GM19043 (cell line): ENCODE measurements around the gene CPNE2.
"Not testable (repeated sequence)": the region's sequence is repeated elsewhere in the genome, so short reads cannot be mapped to it uniquely, and the experiment has no call there.

Source experiments
- ATAC-seq: cut with Tn5 transposase; IDR thresholded peaks from one replicate; pipeline ENCODE4 v1.9.1; 2021; ENCODE audit warnings: low read depth; ENCODE audit not compliant: unreplicated experiment

CPNE2 gene

GRCh38 chr16:57069053-57069452, 23.3 kb upstream of the CPNE2 start:
- ATAC-seq, result no peak

DNA sequence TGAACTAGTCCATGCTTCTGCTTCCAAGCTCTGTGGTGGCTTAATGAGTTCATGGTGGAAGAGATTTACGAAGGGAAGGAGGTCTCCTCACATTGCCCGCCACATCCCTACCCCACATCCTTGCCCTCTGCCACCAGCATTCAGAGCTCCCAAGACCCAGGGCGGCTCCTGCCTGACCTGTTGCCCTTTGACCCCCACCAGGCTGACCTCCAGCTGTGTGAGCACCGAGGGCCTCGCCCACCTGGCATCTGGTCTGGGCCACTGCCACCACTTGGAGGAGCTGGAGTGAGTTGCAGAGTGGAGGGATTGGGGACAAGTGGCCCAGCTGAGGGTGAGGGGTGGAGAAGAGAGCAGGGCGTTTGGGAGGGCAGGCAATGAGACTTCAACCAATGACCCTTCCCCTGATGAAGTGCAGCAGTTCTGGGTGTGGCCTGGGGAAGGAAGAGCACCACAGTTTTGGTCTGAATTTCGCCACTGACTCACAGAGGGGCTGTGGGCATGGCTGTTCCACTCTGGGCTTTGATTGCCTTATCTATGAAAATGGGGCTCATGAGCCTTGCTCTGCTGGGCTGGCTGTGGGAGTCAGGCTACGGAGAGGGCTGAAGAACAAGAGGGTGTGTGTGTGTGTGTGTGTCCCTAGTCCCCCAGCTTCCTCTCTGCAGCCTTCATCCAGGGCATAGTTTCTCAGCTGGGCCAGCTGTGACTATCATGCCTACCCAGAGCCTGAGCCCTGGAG, 22.6 kb upstream of the CPNE2 start:
- ATAC-seq, result no peak

GRCh38 chr16:57070424-57070823, 22.0 kb upstream of the CPNE2 start:
- no peak for ATAC-seq

- ATAC-seq, result not testable (repeated sequence)
Observed at GRCh38 chr16:57071081-57071732, 21.2 kb upstream of the CPNE2 start.

DNA sequence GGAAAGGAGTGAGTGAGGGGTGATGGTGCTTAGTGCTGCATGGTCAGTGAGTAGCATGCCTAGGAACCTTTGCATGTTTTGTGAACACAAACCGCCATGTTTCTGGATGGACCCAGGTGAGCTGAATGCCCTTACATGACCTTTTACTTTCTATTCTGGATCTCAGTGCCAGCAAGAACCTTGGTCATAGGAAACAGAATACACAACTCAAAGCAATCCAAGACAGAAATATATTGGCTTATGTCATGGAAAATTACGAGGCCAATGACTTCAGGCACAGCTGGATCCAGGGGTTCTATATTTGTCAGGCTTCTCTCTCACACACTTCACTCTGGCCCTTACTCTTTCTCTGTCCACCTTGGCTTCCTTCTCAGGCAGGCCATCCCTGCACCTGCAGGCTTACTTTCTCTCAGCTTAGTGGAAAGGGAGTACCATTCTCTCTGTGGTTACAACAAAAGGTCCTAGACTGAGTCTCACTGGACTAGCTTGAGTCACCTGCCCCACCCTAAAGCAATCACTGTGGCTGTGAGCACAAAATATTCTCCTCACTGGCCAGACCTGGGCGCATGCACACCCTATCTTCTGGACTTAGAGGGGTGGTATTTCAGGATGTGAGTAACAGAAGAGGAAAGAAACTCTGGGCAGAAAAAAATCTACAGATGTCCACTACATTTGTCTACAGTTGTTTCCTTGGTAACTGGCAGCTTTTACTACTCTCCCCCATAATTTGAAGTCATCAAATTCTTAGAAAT, 20.4 kb upstream of the CPNE2 start:
- ATAC-seq, result no peak

DNA sequence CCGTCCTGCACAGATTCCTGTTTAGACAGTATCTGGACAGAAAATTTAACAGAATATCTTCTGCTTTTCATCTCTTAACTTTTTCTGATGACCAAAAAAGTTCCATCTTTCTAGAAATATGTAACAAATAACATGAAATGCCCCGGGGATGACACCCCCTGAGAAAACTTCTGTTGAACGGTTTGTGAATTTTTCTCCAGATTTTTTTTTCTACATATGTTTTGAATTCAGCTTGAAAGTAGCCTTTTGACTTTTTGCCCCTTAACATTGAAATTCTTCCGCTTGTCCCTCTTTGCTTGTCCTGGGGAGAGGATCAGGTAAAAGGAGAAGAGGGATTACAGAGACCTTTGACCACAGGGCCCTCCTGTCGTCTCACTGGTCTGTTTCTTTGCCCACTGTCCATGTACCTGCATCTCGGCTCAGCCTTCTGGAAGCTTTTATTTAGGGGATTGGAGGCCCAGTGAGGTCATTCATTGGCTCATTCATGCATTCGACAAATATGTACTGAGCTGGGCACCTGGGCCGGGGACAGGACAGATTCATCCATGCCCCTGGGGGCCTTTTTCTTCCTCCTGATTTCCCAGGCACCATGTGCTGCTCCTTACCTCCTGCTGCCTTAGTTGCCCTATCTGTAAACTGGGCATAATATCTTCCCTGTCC, 19.6 kb upstream of the CPNE2 start:
- no peak for ATAC-seq

- ATAC-seq, result no peak
Observed at GRCh38 chr16:57077714-57078113, 14.7 kb upstream of the CPNE2 start.

GRCh38 chr16:57081744-57082143, 10.6 kb upstream of the CPNE2 start:
- ATAC-seq, result no peak

DNA sequence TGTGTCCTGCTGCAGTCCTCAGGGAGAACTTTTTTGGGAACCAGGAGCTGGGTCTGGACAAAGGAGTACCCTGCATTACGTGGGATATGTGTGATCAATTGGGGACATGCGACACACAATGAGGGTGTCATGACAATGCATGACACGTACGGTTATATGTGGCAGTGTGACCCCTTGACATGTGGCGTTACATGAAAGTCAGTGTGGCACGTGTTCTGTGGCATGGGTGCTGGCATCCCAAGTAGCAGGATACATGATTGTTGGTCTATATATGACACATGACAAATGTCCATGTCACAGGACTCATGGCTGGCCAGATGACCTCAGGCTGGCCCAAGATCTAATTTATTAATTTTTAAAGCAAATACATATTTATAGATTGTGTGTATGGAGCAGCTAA, 9.7 kb upstream of the CPNE2 start:
- no peak for ATAC-seq

DNA sequence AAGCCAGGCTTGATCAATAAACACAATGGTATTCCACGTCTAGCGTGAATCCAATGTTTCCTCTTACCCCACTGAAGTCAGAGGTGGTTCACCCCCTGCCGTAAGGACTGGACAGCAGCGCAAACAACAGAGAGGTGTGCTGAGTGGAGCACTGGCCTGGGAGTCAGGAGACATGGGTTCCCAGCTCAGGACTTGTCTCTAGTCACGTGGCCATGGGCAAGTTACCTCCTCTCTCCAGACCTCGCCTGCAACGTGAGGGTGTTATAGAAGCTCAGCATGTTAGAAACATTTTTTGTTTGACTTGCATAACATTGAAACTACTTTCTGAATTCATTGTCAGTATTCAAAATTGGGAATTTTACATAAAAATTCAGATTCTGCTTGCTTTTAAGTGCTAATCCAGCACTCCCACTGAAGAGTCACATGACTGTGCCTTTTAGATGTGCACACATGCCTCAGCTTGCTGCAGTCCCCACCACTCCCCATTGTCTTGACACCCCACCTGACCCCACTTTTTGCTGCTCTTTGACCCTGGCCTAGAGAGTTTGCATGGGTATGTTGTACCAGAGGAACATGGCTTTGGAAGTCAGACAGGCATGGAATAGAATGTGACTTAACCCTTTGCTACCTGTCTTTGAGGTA, 8.8 kb upstream of the CPNE2 start:
- no peak for ATAC-seq

- no peak for ATAC-seq
Observed at GRCh38 chr16:57084257-57084770, 8.1 kb upstream of the CPNE2 start.

DNA sequence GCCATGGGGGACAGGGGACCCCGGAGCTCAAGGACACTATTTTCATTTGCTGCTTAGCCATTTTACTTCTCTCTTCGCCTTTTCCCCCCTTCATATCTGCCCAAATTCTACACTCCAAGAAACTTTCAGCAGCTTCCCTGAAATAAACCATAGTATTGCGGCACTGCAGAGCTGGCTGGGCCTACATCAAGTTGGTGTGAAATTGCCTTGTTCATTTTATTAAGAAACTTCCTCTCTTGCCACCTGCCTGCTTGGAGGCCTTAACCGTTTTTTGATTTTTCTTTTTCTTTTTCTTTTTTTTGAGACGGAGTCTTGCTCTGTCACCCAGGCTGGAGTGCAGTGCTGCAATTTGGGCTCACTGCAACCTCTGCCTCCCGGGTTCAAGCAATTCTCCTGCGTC, 7.4 kb upstream of the CPNE2 start:
- ATAC-seq, result no peak

- no peak for ATAC-seq
Observed at GRCh38 chr16:57087003-57087402, 5.4 kb upstream of the CPNE2 start.

DNA sequence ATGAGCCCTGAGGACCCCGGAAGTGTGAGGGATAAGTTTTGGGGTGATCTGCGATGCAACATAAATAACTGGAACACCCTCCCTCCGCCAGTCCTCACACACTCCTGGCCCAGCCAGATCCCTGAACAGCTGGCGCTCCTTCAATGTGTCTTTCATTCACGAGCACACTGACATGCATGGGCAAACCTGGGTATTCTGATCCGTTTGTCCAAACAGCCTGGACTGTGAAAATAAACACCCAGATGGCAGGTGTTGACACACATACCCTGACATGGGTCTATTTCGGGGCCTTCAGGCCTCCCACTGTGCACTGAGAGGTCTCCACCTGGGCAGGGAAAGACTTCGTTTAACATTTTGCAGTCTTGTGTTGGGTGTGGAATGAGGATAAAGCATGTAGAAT, 3.0 kb upstream of the CPNE2 start:
- no peak for ATAC-seq

DNA sequence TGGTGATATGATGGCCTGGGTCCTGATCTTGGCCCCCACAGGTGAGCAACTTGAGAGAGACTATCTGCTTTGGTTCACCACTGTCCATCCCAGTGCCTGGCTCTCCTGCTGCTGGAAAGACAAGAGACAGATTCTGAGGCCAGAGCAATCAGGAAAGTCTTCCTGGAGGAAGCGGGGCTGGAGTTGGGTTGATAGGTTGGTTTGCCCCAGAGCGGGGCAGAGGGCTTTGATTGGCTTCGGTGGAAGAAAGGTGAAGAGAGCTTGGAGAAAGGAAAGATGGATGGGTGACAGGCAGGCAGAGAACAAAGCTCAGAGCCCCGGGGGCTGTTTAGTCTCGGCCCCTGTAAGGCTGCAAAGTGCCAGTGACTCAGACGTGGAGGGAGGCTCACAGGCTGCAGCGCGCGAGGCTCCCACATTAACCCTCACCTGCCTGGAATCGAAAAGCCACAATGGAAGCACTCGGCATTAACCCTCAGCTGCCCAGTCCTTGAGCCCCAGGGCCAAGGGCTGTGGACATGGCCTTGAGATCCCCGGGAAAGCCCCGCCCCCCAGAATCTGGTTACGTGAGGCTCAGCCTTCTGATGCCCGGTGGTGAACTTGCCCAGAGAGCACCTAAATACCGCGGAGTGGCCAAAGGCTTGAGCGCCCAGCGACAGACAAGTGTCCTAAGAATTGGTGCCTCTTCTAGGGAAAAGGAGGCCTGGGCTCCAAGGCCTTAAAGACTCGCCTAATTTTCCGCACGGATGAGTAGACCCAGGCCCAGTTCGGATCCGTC, 996 bp upstream of the CPNE2 start:
- no peak for ATAC-seq

DNA sequence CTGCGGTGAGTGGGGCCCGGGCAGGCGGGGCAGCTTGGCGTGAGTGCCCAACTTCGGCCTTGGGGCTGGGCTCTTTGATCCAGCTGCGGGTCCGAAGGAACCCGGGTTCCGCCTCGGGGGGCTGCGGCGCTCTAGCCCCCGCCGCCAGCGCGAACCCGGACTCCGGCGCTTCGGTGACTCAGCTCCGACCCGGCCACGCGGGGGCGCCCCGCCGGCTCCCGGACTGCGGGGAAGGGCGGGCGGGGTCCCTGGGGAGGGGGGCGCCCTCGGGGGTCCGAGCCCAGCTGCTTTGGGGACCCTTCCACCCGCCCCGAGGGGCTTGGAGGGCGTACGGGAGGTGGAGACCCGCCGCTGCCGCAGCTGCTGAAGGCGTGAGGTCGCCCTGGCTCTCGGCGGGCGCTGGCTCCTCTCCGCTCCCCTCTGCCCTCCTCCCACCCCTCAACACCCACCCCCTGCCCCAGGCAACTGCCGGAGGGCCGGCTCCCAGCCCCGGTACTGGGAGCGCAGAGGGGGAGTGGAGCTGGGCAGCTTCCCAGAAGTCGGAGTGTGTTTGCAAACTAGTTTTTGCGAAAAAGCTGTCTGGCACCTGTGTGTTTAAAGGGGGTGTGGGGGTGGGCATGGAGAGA, 516 bp downstream of the CPNE2 start:
- no peak for ATAC-seq

DNA sequence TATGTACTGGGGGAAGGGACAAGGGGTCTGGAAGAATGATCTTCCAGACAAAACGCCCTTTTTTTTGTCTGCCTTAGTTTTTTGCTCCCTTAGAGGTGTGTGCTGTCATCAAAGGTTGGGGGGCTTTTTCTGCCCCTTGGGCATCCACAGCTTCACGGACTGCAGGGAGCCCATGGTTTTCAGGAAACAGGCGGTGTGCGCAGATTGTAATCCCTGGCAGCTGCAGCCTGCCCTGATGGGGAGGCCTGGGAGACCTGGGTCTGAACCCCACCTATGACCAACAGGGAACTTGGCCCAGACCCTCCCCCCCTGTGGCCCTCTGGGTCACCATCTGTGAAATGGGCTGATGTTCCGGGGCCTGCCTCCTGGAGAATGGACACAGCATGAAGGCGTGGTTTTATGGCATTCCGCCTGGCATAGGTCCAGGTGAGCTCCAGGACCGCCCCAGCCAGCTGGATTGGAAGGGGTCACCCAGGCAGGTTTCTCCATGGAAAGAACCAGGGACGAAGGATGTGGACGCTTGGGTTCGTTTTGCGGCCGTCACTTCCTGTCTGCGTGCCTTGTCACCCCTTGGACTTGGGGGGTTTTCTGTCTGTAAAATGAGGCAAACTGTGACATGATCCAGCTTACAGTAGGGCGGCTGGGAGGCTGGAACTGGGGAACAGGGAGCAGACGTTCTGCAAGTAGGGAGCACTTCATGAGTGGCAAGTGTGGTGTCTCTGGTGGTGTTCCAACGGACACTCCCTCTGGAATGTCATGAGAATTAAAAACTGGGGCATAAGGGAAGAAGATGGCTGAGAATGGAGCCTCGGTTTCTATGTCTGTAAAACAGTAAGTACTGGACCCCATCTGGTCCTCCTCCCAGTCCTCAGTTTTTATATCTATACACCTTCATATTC, 1.5 kb downstream of the CPNE2 start:
- no peak for ATAC-seq

DNA sequence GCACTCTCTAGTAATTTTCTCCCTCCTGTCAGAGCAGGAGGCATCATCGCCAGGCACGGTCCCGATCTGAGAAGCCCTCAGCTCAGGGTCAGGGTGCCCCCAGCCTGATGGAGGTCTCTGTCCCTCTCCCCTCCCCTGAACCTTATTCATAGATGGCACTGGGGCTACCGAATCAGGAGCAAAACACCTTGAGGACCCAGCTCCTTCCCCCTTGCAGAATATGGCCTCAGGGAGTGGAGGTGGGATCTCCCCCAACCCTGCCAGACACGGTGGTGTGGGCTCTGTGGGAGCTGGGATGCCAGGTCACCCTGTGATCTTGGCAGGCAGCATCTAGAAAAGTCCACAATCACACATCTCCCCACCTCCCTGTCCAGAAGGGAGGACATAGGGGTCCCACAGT, 2.5 kb downstream of the CPNE2 start:
- no peak for ATAC-seq
